WERI-Rb-1 (cell line): ENCODE data around the gene TECPR1.

Experiments
- DNase-seq: peaks from one replicate; pipeline ENCODE4 v3.0.0-alpha.2; 2020
- H3K27ac ChIP-seq: fragments of 250-450 bp; sonication (Bioruptor Pico); 2 replicates; pipeline ENCODE4 v1.5.1; 2020; ENCODE audit warnings: mild to moderate bottlenecking, moderate library complexity
- H3K27me3 ChIP-seq: fragments of 250-450 bp; sonication (Bioruptor Pico); 2 replicates; pipeline ENCODE4 v1.5.1; 2021; ENCODE audit warnings: mild to moderate bottlenecking, low read depth, moderate library complexity; ENCODE audit not compliant: insufficient read depth, severe bottlenecking
- H3K36me3 ChIP-seq: fragments of 250-450 bp; sonication (Bioruptor Pico); 2 replicates; pipeline ENCODE4 v1.5.1; 2020; ENCODE audit warnings: mild to moderate bottlenecking, moderate library complexity
- H3K4me3 ChIP-seq: 2 replicates; pipeline ENCODE4 v1.5.1; 2011; ENCODE audit warnings: low read depth, mild to moderate bottlenecking, control low read depth, low read length
- H3K9me3 ChIP-seq: fragments of 250-450 bp; sonication (Bioruptor Pico); 2 replicates; pipeline ENCODE4 v1.5.1; 2021; ENCODE audit warnings: mild to moderate bottlenecking, moderate library complexity; ENCODE audit not compliant: severe bottlenecking
- CTCF ChIP-seq: IDR thresholded peaks from 2 replicates; pipeline ENCODE4 v1.5.1; 2011; ENCODE audit warnings: low read depth, mild to moderate bottlenecking, control low read depth, inconsistent platforms, low read length

Gene TECPR1

GRCh38 chr7:98227939-98228338 lies 24.1 kb downstream of the TECPR1 start:
- no peak for TF ChIP-seq CTCF
- DNase-seq: no peak
- H3K36me3 ChIP-seq: peaks cover 53% of the 10 kb centered on the region
- no peak overlapping the region for H3K27ac ChIP-seq
- H3K27me3 ChIP-seq: no peaks in the 10 kb centered on the region
- H3K4me3 ChIP-seq: no peak overlapping the region
- H3K9me3 ChIP-seq: no peaks in the 10 kb centered on the region

GRCh38 chr7:98225913-98226614 lies 26.0 kb downstream of the TECPR1 start:
- Histone ChIP-seq H3K9me3 (no peaks in the 10 kb centered on the region), H3K4me3 (no peak overlapping the region), H3K27ac (no peak overlapping the region), H3K36me3 (peaks cover 55% of the 10 kb centered on the region), H3K27me3 (no peaks in the 10 kb centered on the region)
- DNase-seq: no peak
- no peak for TF ChIP-seq CTCF

GRCh38 chr7:98224701-98225181 lies 27.3 kb downstream of the TECPR1 start:
- DNase-seq: no peak
- Histone ChIP-seq H3K27me3 (no peaks in the 10 kb centered on the region), H3K9me3 (no peaks in the 10 kb centered on the region), H3K36me3 (peaks cover 51% of the 10 kb centered on the region), H3K27ac (no peak overlapping the region), H3K4me3 (no peak overlapping the region)
- TF ChIP-seq CTCF: no peak

GRCh38 chr7:98223898-98224700 lies 27.9 kb downstream of the TECPR1 start:
- peaks cover 48% of the 10 kb centered on the region for H3K36me3 ChIP-seq
- no peaks in the 10 kb centered on the region for H3K27me3 ChIP-seq
- H3K4me3 ChIP-seq: no peak overlapping the region
- no peak overlapping the region for H3K27ac ChIP-seq
- no peaks in the 10 kb centered on the region for H3K9me3 ChIP-seq
- TF ChIP-seq CTCF: no peak
- DNase-seq: no peak

- no peaks in the 10 kb centered on the region for H3K9me3 ChIP-seq
- H3K36me3 ChIP-seq: peaks cover 45% of the 10 kb centered on the region
- no peak for DNase-seq
- no peak overlapping the region for H3K4me3 ChIP-seq
- no peaks in the 10 kb centered on the region for H3K27me3 ChIP-seq
- no peak for TF ChIP-seq CTCF
- H3K27ac ChIP-seq: no peak overlapping the region
These were observed 28.6 kb downstream of the TECPR1 start for GRCh38 chr7:98223351-98223897.
